Retinal pigment epithelial cell (primary cell): ENCODE measurements around the gene DNER.

Experiments used
- DNase-seq: peaks from one replicate; pipeline ENCODE4 v3.0.0-alpha.2; 2010; ENCODE audit warnings: low read depth
- H3K4me3 ChIP-seq: 2 replicates; pipeline ENCODE4 v1.5.1; 2011; ENCODE audit warnings: mild to moderate bottlenecking, low read length, control low read depth, moderate library complexity
- CTCF ChIP-seq: conservative IDR thresholded peaks from 2 replicates; pipeline ENCODE4 v1.5.1; 2011; ENCODE audit warnings: low read depth, low read length, control low read depth, inconsistent platforms

Gene DNER

GRCh38 chr2:229429589-229429988 lies 284.8 kb downstream of the DNER start:
- DNase-seq, result no peak
- TF ChIP-seq CTCF, result no peak
- no peak overlapping the region for H3K4me3 ChIP-seq

- H3K4me3 ChIP-seq, result no peak overlapping the region
- DNase-seq, result no peak
- TF ChIP-seq CTCF, result no peak
These were observed 287.9 kb downstream of the DNER start for GRCh38 chr2:229426464-229426863.

GRCh38 chr2:229425598-229425997 lies 288.8 kb downstream of the DNER start:
- no peak for DNase-seq
- TF ChIP-seq CTCF, result no peak
- no peak overlapping the region for H3K4me3 ChIP-seq

- TF ChIP-seq CTCF, result no peak
- H3K4me3 ChIP-seq, result no peak overlapping the region
- DNase-seq, result no peak
These were observed 292.3 kb downstream of the DNER start for GRCh38 chr2:229422063-229422462.

- no peak for TF ChIP-seq CTCF
- DNase-seq, result no peak
- H3K4me3 ChIP-seq, result no peak overlapping the region
These were observed 295.2 kb downstream of the DNER start for GRCh38 chr2:229419158-229419557.

GRCh38 chr2:229417916-229418315 lies 296.4 kb downstream of the DNER start:
- TF ChIP-seq CTCF, result no peak
- no peak for DNase-seq
- H3K4me3 ChIP-seq, result no peak overlapping the region

GRCh38 chr2:229417176-229417575 lies 297.2 kb downstream of the DNER start:
- no peak for DNase-seq
- no peak overlapping the region for H3K4me3 ChIP-seq
- TF ChIP-seq CTCF, result no peak
